MM.1S (cell line): ENCODE measurements around the gene HECTD3.

Experiments used
- CTCF ChIP-seq: fragments of 300-600 bp; sonication (generic); IDR thresholded peaks from 2 replicates; pipeline ENCODE4 v1.5.1; 2016; ENCODE audit warnings: antibody characterized with exemption, low read length, mixed read lengths
- EZH2 ChIP-seq: fragments of 300-600 bp; sonication (generic); optimal IDR thresholded peaks from 2 replicates; pipeline ENCODE3; 2017; ENCODE audit warnings: low read depth, mild to moderate bottlenecking, antibody characterized with exemption, low read length, mixed read lengths
- EZH2phosphoT487 ChIP-seq: fragments of 300-600 bp; sonication (generic); IDR thresholded peaks from 2 replicates; pipeline ENCODE4 v1.6.1; 2018; ENCODE audit warnings: antibody characterized with exemption, low read length

- TF ChIP-seq CTCF: no peak
- TF ChIP-seq EZH2phosphoT487: no peak
- TF ChIP-seq EZH2: no peak
Observed at GRCh38 chr1:44995467-44996238, 15.5 kb downstream of the HECTD3 start.
